ES-I3 (cell line): ENCODE measurements around the gene TRIOBP.
"Not testable (repeated sequence)": the region's sequence is repeated elsewhere in the genome, so short reads cannot be mapped to it uniquely, and the experiment has no call there.

ENCODE experiments used
- H3K36me3 ChIP-seq: 2 replicates; pipeline ENCODE4 v1.6.1; 2013; ENCODE audit warnings: mild to moderate bottlenecking, low read length, control low read depth, moderate library complexity; ENCODE audit not compliant: insufficient read depth
- H3K4me1 ChIP-seq: 2 replicates; pipeline ENCODE4 v1.6.1; 2013; ENCODE audit warnings: mild to moderate bottlenecking, control low read depth, low read length; ENCODE audit not compliant: insufficient read depth
- H3K9ac ChIP-seq: 2 replicates; pipeline ENCODE4 v1.6.1; 2013; ENCODE audit warnings: low read depth, mild to moderate bottlenecking, low read length, moderate library complexity
- H3K9me3 ChIP-seq: 2 replicates; pipeline ENCODE4 v1.6.1; 2013; ENCODE audit warnings: mild to moderate bottlenecking, low read length, moderate library complexity; ENCODE audit not compliant: control insufficient read depth, insufficient read depth

Gene TRIOBP

DNA sequence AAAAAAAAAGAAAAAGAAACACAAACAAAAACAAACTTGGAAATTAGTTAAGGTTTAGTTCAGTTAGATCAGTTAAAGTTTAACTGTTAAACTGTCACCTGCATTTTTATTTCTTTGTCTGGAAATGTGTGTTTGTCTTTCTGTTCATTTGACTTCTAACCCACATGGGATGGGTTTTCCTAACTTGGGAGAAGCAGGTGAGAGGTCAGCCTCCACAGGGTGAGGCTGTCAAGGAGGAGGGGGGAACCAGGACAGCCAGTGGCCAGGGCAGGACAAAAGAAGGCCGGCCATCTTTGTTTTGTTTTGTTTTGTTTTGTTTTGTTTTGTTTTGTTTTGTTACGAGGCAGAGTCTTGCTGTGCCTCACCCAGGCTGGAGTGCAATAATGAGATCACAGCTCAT, 97.5 kb downstream of the TRIOBP start:
- no peak overlapping the region for H3K9ac ChIP-seq
- H3K4me1 ChIP-seq = no peaks in the 10 kb centered on the region
- H3K36me3 ChIP-seq = no peaks in the 10 kb centered on the region
- H3K9me3 ChIP-seq = no peaks in the 10 kb centered on the region

DNA sequence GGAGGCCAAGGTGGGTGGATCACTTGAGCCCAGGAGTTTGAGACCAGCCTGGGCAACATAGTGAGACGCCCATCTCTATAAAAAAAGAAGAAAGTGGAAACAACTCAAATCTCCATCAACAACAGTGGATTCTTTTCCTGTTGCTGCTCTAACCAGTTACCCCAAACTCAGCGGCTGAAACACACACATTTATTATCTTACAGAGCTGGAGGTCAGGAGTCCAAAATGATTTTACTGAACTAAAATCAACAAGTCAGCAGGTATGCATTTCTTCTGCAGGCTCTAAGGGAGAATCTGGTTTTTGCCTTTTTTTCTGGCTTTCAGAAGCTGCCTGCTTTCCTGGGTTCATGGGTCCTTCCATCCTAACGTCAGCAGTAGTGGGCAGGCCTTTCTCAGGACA, 99.2 kb downstream of the TRIOBP start:
- no peak overlapping the region for H3K9ac ChIP-seq
- H3K9me3 ChIP-seq = no peaks in the 10 kb centered on the region
- H3K4me1 ChIP-seq = no peaks in the 10 kb centered on the region
- H3K36me3 ChIP-seq = no peaks in the 10 kb centered on the region

DNA sequence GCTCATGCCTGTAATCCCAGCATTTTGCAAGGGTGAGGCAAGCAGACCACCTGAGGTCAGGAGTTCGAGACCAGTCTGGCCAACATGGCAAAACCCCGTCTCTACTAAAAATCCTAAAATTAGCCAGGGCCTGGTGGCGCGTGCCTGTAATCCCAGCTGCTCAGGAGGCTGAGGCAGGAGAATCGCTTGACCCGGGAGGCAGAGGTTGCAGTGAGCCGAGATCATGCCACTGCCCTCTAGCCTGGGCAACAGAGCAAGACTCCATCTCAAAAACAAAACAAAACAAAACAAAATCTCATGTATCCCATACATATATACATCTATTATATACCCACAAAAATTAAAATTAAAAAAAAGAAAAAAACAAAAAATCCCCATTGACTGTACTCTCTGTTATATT, 100.4 kb downstream of the TRIOBP start:
- not testable (repeated sequence) for H3K9ac ChIP-seq, H3K36me3 ChIP-seq, H3K4me1 ChIP-seq, H3K9me3 ChIP-seq

DNA sequence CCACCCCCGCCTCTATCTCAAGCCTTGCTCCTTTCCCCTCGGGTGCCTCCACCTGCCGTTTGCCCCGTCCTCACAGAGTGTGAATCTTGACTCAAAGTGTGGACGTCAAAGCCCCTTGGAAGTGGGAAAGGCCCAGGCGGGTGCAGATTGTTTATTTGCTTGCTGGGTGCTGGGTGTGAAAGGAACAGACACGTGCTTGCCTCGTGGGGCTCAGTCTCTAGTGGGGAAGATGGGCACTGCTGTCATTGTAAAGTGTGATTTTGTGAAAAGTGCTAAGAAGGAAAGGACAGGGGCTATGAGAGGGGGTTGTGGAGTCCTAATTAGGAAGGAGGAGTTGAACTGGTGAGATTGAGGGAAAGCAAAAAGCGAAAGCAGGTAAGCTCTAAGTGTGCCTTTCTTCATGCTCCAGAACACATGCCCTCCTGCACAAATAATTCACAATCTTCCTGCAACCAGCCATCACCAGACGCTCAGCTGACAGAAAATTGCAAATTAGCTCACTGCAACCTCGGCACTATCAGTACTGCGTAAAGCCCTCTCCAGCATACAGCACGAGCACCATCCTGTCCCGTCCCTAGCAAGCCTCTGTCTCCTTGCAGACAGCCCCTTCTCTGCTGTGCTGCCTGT, 101.1 kb downstream of the TRIOBP start:
- Histone ChIP-seq H3K36me3 (no peaks in the 10 kb centered on the region), H3K4me1 (no peaks in the 10 kb centered on the region), H3K9me3 (no peaks in the 10 kb centered on the region), H3K9ac (no peak overlapping the region)

DNA sequence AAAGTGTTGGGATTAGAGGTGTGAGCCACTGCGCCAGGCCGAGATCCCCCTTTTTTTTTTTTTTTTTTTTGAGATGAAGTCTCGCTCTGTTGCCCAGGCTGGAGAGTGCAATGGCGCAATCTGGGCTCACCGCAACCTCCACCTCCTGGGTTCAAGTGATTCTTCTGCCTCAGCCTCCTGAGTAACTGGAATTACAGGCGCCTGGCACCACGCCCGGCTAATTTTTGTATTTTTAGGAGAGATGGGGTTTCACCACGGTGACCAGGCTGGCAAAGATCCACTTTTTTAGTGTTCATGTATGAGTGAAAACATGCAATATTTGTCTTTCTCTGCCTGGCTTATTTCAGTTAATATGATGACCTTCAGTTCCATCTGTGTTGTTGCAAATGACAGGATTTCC, 103.1 kb downstream of the TRIOBP start:
- H3K36me3 ChIP-seq = not testable (repeated sequence)

DNA sequence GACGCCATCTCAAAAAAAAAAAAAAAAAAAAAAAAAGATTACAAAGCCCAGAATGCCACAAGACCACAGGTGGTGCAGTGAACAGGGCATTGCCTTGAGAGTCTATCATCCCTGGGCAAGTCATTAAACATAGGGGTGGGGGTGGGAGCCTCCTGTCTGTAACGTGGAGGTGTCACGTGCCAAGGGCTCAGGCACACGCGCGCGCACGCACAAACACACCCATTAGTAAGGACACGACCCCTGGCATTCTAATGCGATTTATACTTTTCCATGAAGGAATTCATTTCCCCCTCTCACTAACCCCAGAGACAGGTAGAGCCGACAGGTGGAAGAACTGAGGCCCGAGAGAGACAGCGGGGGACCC, 105.1 kb downstream of the TRIOBP start:
- Histone ChIP-seq H3K4me1 (no peaks in the 10 kb centered on the region), H3K36me3 (no peaks in the 10 kb centered on the region), H3K9me3 (no peaks in the 10 kb centered on the region), H3K9ac (peak overlapping the region; percentile 85; the same call in 1 of the 2 replicates)

More for the DNA sequence above, 103.1 kb downstream of the TRIOBP start:
- H3K9ac ChIP-seq, H3K4me1 ChIP-seq, H3K9me3 ChIP-seq: not testable (repeated sequence)

DNA sequence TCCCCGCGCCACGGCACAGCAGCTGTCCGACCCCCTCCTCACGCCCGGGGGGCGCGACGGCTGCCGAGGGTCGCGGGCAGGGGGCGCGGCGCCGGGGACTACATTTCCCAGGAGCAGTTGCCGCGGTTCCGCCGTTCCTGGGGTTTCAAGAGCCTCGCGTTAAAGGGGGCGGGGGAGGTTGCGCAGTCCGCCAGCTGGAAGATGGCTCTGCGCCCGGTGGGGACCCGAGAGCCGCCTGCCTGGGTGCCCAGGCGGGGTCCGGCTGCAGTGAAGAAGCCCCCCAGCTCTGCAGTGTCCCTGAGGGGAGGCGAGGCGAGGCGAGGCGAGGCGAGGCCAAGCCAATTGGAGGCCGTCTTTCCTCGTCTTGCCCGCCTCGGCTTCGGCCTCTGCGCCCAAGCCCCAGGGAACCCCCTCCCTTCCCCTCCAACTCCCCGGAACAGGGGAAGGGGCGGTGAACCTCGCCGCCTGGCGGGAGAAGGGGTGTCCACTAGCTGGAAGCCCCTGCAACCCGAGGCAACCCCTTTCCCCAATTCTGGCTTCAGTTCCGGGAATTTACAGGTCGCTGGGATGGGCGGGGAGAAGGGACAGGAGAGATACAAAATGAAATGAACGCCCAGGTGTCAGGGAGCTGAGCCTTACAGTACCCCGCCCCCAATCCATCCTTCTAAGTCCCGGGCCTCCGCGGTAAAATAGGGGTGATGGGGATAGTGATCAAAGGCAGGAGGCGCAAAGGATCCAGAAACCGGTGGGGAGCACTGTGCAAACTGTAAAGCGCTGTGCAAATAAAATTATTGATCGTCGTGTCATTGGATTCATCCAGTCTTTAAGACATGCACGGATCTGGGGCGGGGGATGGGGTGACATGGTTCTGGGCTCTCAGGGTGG, 105.7 kb downstream of the TRIOBP start:
- H3K9ac ChIP-seq = peak overlapping the region; percentile 85; the same call in 1 of the 2 replicates

DNA sequence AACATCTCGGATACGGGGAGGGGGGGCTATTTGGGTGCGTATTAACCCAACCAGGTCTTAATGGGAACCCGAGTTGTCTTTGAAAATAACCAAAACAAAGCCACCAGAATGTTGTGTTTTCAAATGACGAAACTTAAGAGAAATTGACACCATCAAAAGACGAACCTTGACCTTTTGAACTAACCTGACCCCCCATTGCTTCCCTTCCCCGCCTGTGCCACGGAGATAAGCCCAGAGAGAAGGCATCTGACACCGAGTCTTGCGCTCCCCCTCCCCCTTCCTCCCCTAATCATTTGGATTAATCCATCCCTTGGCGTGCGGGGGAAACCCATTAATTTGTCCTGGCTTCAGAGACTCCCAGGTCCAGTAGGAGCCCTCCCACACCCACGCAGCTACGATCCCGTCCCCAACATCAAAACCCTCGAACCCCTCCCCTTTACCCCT, 106.4 kb downstream of the TRIOBP start:
- Histone ChIP-seq H3K9ac (peak overlapping the region; percentile 85), H3K4me1 (no peaks in the 10 kb centered on the region), H3K9me3 (no peaks in the 10 kb centered on the region), H3K36me3 (no peaks in the 10 kb centered on the region)

More for the DNA sequence above, 105.7 kb downstream of the TRIOBP start:
- no peaks in the 10 kb centered on the region for H3K9me3 ChIP-seq
- H3K4me1 ChIP-seq = no peaks in the 10 kb centered on the region
- H3K36me3 ChIP-seq = no peaks in the 10 kb centered on the region

DNA sequence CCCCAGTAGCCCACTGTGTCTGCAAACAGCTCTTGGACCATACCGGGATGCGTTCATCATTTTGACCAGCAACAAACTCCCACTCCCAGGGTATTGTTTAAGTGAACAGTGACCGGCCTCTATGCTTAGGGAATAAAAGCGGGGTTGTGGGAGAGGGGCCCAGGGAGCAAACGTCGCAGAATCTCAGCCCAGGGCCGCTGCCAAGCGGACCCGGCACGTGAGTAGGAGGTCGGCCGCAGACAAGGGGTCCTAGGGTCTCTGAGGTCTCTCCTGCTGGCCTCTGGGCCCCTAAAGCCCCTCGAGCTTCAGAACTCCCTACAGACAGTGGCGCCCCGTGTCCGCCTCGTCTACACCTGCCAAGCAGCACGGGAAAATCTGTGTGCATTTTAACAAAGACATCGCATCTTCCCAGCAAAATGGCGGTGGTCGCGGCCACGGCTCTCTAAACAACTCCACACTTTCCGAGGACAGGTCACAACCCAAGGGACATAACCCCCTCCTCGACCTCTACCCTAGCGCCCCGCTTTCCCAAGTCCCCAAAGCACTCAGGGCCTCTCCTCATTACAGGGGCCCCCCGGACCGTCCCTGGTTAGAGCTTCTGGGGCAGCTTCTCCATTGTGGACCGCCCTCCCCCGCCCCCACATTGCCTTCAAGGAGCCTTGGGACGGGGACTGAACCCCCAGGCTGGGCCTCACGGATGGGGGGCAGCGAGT, 106.9 kb downstream of the TRIOBP start:
- no peaks in the 10 kb centered on the region for H3K9me3 ChIP-seq
- H3K36me3 ChIP-seq = no peaks in the 10 kb centered on the region
- peak overlapping the region; percentile 85 for H3K9ac ChIP-seq
- no peaks in the 10 kb centered on the region for H3K4me1 ChIP-seq

DNA sequence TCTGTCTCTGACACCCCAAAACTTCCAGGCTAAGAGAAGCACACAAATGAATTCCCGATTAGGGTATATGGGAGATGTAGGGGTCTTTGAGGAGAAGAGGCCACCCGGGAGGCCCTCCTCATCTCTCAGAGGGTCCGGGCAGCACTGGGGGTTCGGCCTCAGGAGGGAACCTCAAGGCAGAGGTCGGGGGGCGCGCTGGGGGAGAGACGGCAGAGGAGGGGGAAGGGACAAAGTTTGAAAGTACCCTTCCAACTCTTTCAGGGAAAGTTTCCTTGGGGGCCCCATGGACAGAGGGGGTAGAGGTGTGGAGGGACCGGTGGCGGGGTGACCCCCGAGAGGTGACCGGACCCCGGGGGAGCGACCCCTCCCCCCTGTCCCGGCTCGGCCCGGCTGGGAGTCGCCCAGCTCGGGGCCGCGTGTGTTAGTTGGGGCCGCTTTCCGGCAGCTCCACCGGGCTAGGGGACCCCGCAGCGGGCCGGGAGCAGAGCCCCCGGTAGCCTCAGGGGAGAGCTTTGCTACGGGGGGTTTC, 107.6 kb downstream of the TRIOBP start:
- H3K4me1 ChIP-seq = no peaks in the 10 kb centered on the region
- H3K9ac ChIP-seq = peak overlapping the region; percentile 85

DNA sequence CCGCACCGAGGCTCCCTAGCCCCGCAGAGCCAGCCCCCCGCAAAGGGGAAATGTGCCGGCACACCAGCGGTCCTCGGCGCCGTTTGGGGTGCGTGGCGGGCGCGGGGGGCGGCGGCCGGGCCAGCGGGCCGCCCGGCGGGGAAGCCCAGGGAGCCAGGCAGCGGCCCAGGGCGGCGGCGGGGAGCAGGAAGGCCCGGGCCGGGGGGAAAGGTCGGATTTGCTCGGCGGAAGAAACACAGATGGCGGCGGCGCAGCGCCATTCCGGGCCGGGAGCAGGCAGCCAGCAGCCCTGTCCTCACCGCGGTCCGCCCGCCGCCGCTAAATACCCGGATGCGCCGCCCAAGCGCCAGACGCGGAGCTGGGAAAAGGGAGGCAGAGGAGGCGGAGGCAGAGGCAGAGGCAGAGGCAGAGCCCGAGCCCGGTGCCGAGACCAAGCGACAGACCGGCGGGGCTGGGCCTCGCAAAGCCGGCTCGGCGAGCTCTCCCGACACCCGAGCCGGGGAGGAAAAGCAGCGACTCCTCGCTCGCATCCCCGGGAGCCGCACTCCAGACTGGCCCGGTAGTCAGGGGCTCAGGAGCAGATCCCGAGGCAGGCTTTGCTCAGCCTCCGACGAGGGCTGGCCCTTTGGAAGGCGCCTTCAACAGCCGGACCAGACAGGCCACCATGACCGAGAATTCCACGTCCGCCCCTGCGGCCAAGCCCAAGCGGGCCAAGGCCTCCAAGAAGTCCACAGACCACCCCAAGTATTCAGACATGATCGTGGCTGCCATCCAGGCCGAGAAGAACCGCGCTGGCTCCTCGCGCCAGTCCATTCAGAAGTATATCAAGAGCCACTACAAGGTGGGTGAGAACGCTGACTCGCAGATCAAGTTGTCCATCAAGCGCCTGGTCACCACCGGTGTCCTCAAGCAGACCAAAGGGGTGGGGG, 108.3 kb downstream of the TRIOBP start:
- no peaks in the 10 kb centered on the region for H3K4me1 ChIP-seq
- H3K9ac ChIP-seq = peak overlapping the region; percentile 85
- H3K9me3 ChIP-seq = no peaks in the 10 kb centered on the region
- no peaks in the 10 kb centered on the region for H3K36me3 ChIP-seq

More for the DNA sequence above, 107.6 kb downstream of the TRIOBP start:
- Histone ChIP-seq H3K36me3 (no peaks in the 10 kb centered on the region), H3K9me3 (no peaks in the 10 kb centered on the region)

DNA sequence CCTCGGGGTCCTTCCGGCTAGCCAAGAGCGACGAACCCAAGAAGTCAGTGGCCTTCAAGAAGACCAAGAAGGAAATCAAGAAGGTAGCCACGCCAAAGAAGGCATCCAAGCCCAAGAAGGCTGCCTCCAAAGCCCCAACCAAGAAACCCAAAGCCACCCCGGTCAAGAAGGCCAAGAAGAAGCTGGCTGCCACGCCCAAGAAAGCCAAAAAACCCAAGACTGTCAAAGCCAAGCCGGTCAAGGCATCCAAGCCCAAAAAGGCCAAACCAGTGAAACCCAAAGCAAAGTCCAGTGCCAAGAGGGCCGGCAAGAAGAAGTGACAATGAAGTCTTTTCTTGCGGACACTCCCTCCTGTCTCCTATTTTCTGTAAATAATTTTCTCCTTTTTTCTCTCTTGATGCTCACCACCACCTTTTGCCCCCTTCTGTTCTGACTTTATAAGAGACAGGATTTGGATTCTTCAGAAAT, 109.0 kb downstream of the TRIOBP start:
- no peaks in the 10 kb centered on the region for H3K9me3 ChIP-seq
- no peaks in the 10 kb centered on the region for H3K36me3 ChIP-seq
- peak overlapping the region; percentile 85 for H3K9ac ChIP-seq
- no peaks in the 10 kb centered on the region for H3K4me1 ChIP-seq

DNA sequence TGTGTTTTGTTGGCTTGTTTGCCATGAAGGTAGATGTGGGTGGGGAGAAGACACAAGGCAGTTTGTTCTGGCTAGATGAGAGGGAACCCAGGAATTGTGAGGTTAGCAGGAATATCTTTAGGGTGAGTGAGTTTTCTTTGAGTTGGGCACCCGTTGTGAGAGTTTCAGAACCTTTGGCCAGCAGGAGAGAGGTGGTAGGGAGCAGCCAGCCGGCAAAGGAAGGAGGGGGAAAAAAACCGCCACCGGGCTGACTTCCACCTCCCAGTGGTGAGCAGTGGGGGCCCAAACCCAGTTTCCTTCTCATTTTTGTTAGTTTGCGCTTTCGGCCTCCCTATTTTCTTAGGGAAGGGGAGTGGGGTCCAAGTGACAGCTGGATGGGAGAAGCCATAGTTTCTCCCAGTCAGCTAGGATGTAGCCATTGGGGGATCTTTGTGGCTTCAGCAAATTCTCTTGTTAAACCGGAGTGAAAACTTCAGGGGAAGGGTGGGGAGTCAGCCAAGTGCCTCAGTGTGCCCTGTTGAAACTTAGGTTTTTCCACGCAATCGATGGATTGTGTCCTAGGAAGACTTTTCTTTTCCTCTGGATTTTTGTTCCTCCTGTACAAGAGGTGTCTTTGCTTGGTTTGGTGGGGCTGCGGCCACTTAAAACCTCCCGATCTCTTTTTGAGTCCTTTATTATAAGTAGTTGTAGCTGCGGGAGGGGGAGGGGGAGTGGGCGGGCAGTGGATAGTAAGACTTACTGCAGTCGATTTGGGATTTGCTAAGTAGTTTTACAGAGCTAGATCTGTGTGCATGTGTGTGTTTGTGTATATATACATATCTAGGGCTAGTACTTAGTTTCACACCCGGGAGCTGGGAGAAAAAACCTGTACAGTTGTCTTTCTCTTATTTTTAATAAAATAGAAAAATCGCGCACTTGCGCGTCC, 109.8 kb downstream of the TRIOBP start:
- Histone ChIP-seq H3K36me3 (no peaks in the 10 kb centered on the region), H3K9me3 (no peaks in the 10 kb centered on the region), H3K9ac (peak overlapping the region; percentile 85), H3K4me1 (no peaks in the 10 kb centered on the region)
